Measurements from ENCODE around the gene WFIKKN1. TPM values are rescaled to one million over a fixed set of nuclear protein-coding genes. Genes with fewer than 3 reads are reported as not detected.
A peak's percentile ranks its signal among the peaks of the same experiment; 100 is the strongest.

Gene WFIKKN1
- polyA plus RNA-seq, 3 donors = 0.76 TPM; not detected in 2

- Mint-ChIP-seq H3K9me3 (peaks cover 0 to 11% (median 0%) of the 10 kb centered on the region in 7 donors), H3K27ac (peak overlapping the region in 2 of 7 donors; percentile 0 to 43)
- 96% methylated on average over 4 of the region's 13 CpGs for WGBS (ENCODE audit: insufficient coverage)
Measured at GRCh38 chr16:615122-615521, 15.7 kb upstream of the WFIKKN1 start.

GRCh38 chr16:616733-617586 is 13.8 kb upstream of the WFIKKN1 start:
- no peak overlapping the region for H3K27ac Mint-ChIP-seq
- H3K36me3 Mint-ChIP-seq = peaks cover 26 to 59% of the 10 kb centered on the region in 2 donors
- Histone ChIP-seq H3K4me1 (ENCODE audit: control insufficient read depth in 1 of 2, insufficient read depth in 2 of 2, low read length in 2 of 2) (no peaks in the 10 kb centered on the region), H3K36me3 (replicated peaks in 1 of 2; ENCODE audit: control insufficient read depth in 1 of 2, insufficient read depth in 2 of 2, low read length in 2 of 2) (peaks cover 30 to 49% of the 10 kb centered on the region in 2 donors), H3K27ac (ENCODE audit: low read depth in 1 of 2, low read length in 2 of 2) (no peak overlapping the region), H3K4me2 (replicated peaks; ENCODE audit: extremely low read depth, low read length, poor library complexity, severe bottlenecking) (no peak overlapping the region), H3K9ac (ENCODE audit: insufficient read depth, low read length, poor library complexity, severe bottlenecking) (no peak overlapping the region), H3K79me2 (ENCODE audit: insufficient read depth, low read length) (peaks cover 66% of the 10 kb centered on the region), H3K9me3 (replicated peaks in 1 of 2; ENCODE audit: control insufficient read depth in 1 of 2, insufficient read depth in 1 of 2, low read length in 2 of 2) (no peaks in the 10 kb centered on the region), H3K27me3 (ENCODE audit: control insufficient read depth in 2 of 2, insufficient read depth in 2 of 2, low read length in 2 of 2) (no peaks in the 10 kb centered on the region), H3K4me3 (replicated peaks in 1 of 3; ENCODE audit: low read depth in 2 of 3, low read length in 3 of 3) (no peak overlapping the region), H2AFZ (ENCODE audit: insufficient read depth, low read depth, low read length, poor library complexity, severe bottlenecking) (no peak overlapping the region), H4K20me1 (ENCODE audit: insufficient read depth, low read length) (peaks cover 83% of the 10 kb centered on the region)
- no peaks in the 10 kb centered on the region for H3K9me3 Mint-ChIP-seq
- no peaks in the 10 kb centered on the region for H3K4me1 Mint-ChIP-seq
- no peak for TF ChIP-seq CTCF (IDR thresholded peaks at IDR 0.05)
- H3K4me3 Mint-ChIP-seq = no peak overlapping the region
- WGBS (ENCODE audit: insufficient coverage) = 97% methylated on average over 25 of the region's 39 CpGs
- intact Hi-C loops (cut with micrococcal nuclease) = no loop called here
- DNase-seq = no peak
- peaks cover 0 to 2% (median 1%) of the 10 kb centered on the region in 3 donors for H3K27me3 Mint-ChIP-seq (ENCODE audit: low read depth in 3 of 3)

More at GRCh38 chr16:615122-615521, 15.7 kb upstream of the WFIKKN1 start:
- Mint-ChIP-seq H3K4me3 (no peak overlapping the region), H3K36me3 (peaks cover 22 to 52% of the 10 kb centered on the region in 2 donors), H3K4me1 (peaks cover 5% of the 10 kb centered on the region), H3K27me3 (ENCODE audit: low read depth in 3 of 3) (peaks cover 0 to 2% (median 1%) of the 10 kb centered on the region in 3 donors)
- intact Hi-C loops (cut with micrococcal nuclease) = no loop called here
- TF ChIP-seq CTCF (IDR thresholded peaks at IDR 0.05) = no peak
- Histone ChIP-seq H3K79me2 (ENCODE audit: insufficient read depth, low read length) (peaks cover 67% of the 10 kb centered on the region), H3K4me3 (replicated peaks in 1 of 3; ENCODE audit: low read depth in 2 of 3, low read length in 3 of 3) (no peak overlapping the region), H2AFZ (ENCODE audit: insufficient read depth, low read depth, low read length, poor library complexity, severe bottlenecking) (no peak overlapping the region), H3K27me3 (ENCODE audit: control insufficient read depth in 2 of 2, insufficient read depth in 2 of 2, low read length in 2 of 2) (no peaks in the 10 kb centered on the region), H3K36me3 (replicated peaks in 1 of 2; ENCODE audit: control insufficient read depth in 1 of 2, insufficient read depth in 2 of 2, low read length in 2 of 2) (peaks cover 23 to 40% of the 10 kb centered on the region in 2 donors), H3K9me3 (replicated peaks in 1 of 2; ENCODE audit: control insufficient read depth in 1 of 2, insufficient read depth in 1 of 2, low read length in 2 of 2) (no peaks in the 10 kb centered on the region), H3K4me2 (replicated peaks; ENCODE audit: extremely low read depth, low read length, poor library complexity, severe bottlenecking) (no peak overlapping the region), H3K27ac (ENCODE audit: low read depth in 1 of 2, low read length in 2 of 2) (no peak overlapping the region), H4K20me1 (ENCODE audit: insufficient read depth, low read length) (peaks cover 81% of the 10 kb centered on the region), H3K4me1 (ENCODE audit: control insufficient read depth in 1 of 2, insufficient read depth in 2 of 2, low read length in 2 of 2) (no peaks in the 10 kb centered on the region), H3K9ac (ENCODE audit: insufficient read depth, low read length, poor library complexity, severe bottlenecking) (no peak overlapping the region)
- DNase-seq = no peak
